ENCODE data around the gene MAL. TPM values are rescaled to one million over a fixed set of nuclear protein-coding genes. Genes with fewer than 3 reads are reported as not detected.

The MAL gene
- total and polyA plus RNA-seq, 2 of the 13 experiments (the other 11 are each of a cell fraction or from before 2014, with no cell fraction given), result not detected

DNA sequence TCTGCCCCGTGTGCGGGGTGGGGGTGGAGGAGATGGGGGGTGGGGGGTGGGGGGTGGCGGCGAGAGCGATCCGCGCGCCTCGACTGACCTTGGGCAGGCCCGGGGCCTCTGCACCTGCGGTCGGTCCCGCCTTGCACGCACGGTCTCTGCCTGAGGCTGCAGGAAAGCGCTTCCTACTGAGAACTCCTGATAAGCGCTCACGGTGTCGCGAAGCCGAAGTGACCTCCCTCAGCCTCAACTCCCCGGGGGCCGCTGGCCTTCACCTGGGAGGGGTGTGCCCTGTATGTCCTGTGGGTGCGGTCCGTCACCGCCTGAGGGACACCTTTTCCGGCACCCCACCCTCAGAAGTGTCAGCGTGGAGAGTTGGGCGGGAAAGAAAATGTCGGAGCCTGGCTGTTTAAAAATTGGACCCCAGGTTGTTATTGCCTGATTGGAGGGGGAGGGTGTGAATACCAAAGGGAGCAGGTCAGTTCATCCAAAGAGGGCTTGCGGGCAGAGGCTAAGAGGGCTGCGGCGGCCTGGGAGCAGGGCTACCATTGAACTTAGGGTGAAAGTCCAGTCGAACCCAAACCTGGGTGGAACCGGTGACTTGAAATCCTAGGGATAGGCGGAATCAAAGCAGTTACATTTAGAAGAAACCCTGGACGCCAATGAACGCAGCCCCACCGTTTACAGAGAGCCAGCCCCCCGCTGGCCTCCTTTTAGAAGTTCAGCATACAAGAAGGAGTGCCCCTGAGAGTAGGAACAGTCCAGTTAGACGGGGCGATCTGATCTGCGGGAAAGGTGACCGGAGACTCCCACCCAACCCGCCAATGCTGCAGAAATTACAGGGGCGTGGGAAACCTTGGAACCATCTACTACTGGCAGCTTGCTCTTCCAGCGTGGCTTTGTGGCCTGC is 1.2 kb downstream of the MAL start:
- no peak overlapping the region for H3K4me3 ChIP-seq (replicated peaks in 1 of 3; ENCODE audit: insufficient read depth in 1 of 3, low read depth in 2 of 3, low read length in 3 of 3)
- no peak overlapping the region for H3K4me2 ChIP-seq (ENCODE audit: low read depth, low read length)
- POLR2A ChIA-PET, result no interaction called here
- H3K27ac ChIP-seq (ENCODE audit: extremely low read length, insufficient read depth, low read length), result no peak overlapping the region
- no TSS peak for BruUV-seq (replicated peaks)
- no peaks in the 10 kb centered on the region for H3K36me3 ChIP-seq (replicated peaks in 1 of 2; ENCODE audit: control insufficient read depth in 1 of 2, insufficient read depth in 2 of 2, low read length in 2 of 2)
- no peaks in the 10 kb centered on the region for H3K9me3 ChIP-seq (ENCODE audit: low read length)
- in situ Hi-C loops (cut with HindIII; ENCODE audit: extremely low pct_ligation_motif_present, low pct_unique_long_range_greater_than_20kb) (loop anchor here (10.0 kb wide), 1 partner anchor 48 kb away; no protein-coding TSS in a partner anchor), intact Hi-C loops (cut with micrococcal nuclease; ENCODE audit: unreplicated experiment) (no loop called here)
- no peak overlapping the region for H2AFZ ChIP-seq (ENCODE audit: low read length)
- DNase-seq (ENCODE audit: low spot score), result no peak
- CTCF ChIA-PET (ENCODE audit: low intra/inter-chr PET ratio, low total read pairs), result no interaction called here
- no peak overlapping the region for H3K9ac ChIP-seq (ENCODE audit: insufficient read depth, low read depth, low read length)
- FAIRE-seq, result no peak
- 36% methylated on average over 27 of the region's 47 CpGs for whole genome bisulfite sequencing (ENCODE audit: low lambda C conversion rate)
- ATAC-seq, result no peak
- peaks cover 16 to 82% of the 10 kb centered on the region in 2 experiments for H3K27me3 ChIP-seq (ENCODE audit: control insufficient read depth in 1 of 2, insufficient read depth in 2 of 2, low read length in 2 of 2)
- peaks cover 5% of the 10 kb centered on the region; the same call in 1 of the 2 replicates for H3K4me1 ChIP-seq (ENCODE audit: insufficient read depth, low read length)
- H4K20me1 ChIP-seq (ENCODE audit: insufficient read depth, low read length), result no peaks in the 10 kb centered on the region; the same call in 1 of the 2 replicates
- H3K79me2 ChIP-seq (ENCODE audit: insufficient read depth, low read length), result no peaks in the 10 kb centered on the region
- TF ChIP-seq IRX3 (CRISPR knock-in tag; IDR thresholded peaks at IDR 0.05; ENCODE audit: borderline replicate concordance, low read depth), result no peak
- TF ChIP-seq ZSCAN20 (CRISPR knock-in tag; IDR thresholded peaks at IDR 0.05; ENCODE audit: borderline replicate concordance), result no peak
- no peak for TF ChIP-seq EP300 (IDR thresholded peaks at IDR 0.05; ENCODE audit: low read depth in 2 of 2, low read length in 2 of 2)
- TF ChIP-seq EP300 (CRISPR knock-in tag; IDR thresholded peaks at IDR 0.05; ENCODE audit: borderline replicate concordance), result no peak
- no peak for TF ChIP-seq MED13 (CRISPR knock-in tag; IDR thresholded peaks at IDR 0.05)
- TF ChIP-seq ZFP41 (CRISPR knock-in tag; IDR thresholded peaks at IDR 0.05; ENCODE audit: borderline replicate concordance), result no peak
- TF ChIP-seq ZNF598 (CRISPR knock-in tag; IDR thresholded peaks at IDR 0.05; ENCODE audit: borderline replicate concordance), result no peak
- TF ChIP-seq, protein P1, sequence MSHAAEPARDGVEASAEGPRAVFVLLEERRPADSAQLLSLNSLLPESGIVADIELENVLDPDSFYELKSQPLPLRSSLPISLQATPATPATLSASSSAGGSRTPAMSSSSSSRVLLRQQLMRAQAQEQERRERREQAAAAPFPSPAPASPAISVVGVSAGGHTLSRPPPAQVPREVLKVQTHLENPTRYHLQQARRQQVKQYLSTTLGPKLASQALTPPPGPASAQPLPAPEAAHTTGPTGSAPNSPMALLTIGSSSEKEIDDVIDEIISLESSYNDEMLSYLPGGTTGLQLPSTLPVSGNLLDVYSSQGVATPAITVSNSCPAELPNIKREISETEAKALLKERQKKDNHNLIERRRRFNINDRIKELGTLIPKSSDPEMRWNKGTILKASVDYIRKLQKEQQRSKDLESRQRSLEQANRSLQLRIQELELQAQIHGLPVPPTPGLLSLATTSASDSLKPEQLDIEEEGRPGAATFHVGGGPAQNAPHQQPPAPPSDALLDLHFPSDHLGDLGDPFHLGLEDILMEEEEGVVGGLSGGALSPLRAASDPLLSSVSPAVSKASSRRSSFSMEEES (CRISPR knock-in tag; IDR thresholded peaks at IDR 0.05), result no peak
- TF ChIP-seq GTF2F1 (IDR thresholded peaks at IDR 0.05; ENCODE audit: low read length), result no peak
- TF ChIP-seq, protein P2, sequence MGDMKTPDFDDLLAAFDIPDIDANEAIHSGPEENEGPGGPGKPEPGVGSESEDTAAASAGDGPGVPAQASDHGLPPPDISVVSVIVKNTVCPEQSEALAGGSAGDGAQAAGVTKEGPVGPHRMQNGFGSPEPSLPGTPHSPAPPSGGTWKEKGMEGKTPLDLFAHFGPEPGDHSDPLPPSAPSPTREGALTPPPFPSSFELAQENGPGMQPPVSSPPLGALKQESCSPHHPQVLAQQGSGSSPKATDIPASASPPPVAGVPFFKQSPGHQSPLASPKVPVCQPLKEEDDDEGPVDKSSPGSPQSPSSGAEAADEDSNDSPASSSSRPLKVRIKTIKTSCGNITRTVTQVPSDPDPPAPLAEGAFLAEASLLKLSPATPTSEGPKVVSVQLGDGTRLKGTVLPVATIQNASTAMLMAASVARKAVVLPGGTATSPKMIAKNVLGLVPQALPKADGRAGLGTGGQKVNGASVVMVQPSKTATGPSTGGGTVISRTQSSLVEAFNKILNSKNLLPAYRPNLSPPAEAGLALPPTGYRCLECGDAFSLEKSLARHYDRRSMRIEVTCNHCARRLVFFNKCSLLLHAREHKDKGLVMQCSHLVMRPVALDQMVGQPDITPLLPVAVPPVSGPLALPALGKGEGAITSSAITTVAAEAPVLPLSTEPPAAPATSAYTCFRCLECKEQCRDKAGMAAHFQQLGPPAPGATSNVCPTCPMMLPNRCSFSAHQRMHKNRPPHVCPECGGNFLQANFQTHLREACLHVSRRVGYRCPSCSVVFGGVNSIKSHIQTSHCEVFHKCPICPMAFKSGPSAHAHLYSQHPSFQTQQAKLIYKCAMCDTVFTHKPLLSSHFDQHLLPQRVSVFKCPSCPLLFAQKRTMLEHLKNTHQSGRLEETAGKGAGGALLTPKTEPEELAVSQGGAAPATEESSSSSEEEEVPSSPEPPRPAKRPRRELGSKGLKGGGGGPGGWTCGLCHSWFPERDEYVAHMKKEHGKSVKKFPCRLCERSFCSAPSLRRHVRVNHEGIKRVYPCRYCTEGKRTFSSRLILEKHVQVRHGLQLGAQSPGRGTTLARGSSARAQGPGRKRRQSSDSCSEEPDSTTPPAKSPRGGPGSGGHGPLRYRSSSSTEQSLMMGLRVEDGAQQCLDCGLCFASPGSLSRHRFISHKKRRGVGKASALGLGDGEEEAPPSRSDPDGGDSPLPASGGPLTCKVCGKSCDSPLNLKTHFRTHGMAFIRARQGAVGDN (CRISPR knock-in tag; IDR thresholded peaks at IDR 0.05), result peak; percentile 16; the same call in 1 of the 2 replicates
- no peak for TF ChIP-seq ZNF562 (CRISPR knock-in tag; IDR thresholded peaks at IDR 0.05; ENCODE audit: borderline replicate concordance)
- no peak for TF ChIP-seq CREM (IDR thresholded peaks at IDR 0.05)
- TF ChIP-seq CREM (CRISPR knock-in tag; IDR thresholded peaks at IDR 0.05), result no peak
- TF ChIP-seq NRL (CRISPR knock-in tag; IDR thresholded peaks at IDR 0.05; ENCODE audit: borderline replicate concordance), result no peak
- TF ChIP-seq, protein P3, sequence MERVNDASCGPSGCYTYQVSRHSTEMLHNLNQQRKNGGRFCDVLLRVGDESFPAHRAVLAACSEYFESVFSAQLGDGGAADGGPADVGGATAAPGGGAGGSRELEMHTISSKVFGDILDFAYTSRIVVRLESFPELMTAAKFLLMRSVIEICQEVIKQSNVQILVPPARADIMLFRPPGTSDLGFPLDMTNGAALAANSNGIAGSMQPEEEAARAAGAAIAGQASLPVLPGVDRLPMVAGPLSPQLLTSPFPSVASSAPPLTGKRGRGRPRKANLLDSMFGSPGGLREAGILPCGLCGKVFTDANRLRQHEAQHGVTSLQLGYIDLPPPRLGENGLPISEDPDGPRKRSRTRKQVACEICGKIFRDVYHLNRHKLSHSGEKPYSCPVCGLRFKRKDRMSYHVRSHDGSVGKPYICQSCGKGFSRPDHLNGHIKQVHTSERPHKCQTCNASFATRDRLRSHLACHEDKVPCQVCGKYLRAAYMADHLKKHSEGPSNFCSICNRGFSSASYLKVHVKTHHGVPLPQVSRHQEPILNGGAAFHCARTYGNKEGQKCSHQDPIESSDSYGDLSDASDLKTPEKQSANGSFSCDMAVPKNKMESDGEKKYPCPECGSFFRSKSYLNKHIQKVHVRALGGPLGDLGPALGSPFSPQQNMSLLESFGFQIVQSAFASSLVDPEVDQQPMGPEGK (CRISPR knock-in tag; IDR thresholded peaks at IDR 0.05), result no peak
- no peak for TF ChIP-seq ZBTB3 (CRISPR knock-in tag; IDR thresholded peaks at IDR 0.05; ENCODE audit: borderline replicate concordance, low read depth)

Data from HepG2 (cell line).